A673 (cell line): Measurements from ENCODE around the gene CRHR1. TPM values are rescaled to one million over a fixed set of nuclear protein-coding genes. Genes with fewer than 3 reads are reported as not detected.

Source experiments
- BruUV-seq: library from RNA; stranded (reverse); fragments of 400-500 nt; replicated peaks from 2 replicates; lab custom pipeline; 2021; lab: Mats Ljungman, UMichigan
- CTCF ChIA-PET: fragments of 300-600 bp; sonication (Branson Sonifier 250); formaldehyde crosslinking; loops from one replicate; lab custom pipeline; 2022; ENCODE audit warnings: antibody characterized with exemption; lab: Charles Lee
- POLR2A ChIA-PET: fragments of 300-600 bp; sonication (Branson Sonifier 250); formaldehyde crosslinking; loops from one replicate; lab custom pipeline; 2022; ENCODE audit warnings: antibody characterized with exemption; ENCODE audit not compliant: low non-redundant PET; lab: Charles Lee
- DNase-seq: peaks from one replicate; pipeline ENCODE4 v3.0.0-alpha.2; 2015; ENCODE audit warnings: low spot score
- H3K27ac ChIP-seq: fragments of 200-600 bp; sonication (generic); 2 replicates; pipeline ENCODE4 v1.5.1; 2016; ENCODE audit warnings: mixed run types, low read depth, mild to moderate bottlenecking, mixed read lengths, antibody characterized with exemption, low read length; ENCODE audit not compliant: poor library complexity, severe bottlenecking
- H3K27me3 ChIP-seq: fragments of 200-600 bp; sonication (generic); replicated peaks from 2 replicates; pipeline ENCODE4 v1.6.1; 2017; ENCODE audit warnings: mixed run types, low read depth, mild to moderate bottlenecking, mixed read lengths, antibody characterized with exemption, low read length; ENCODE audit not compliant: insufficient read depth, poor library complexity
- H3K36me3 ChIP-seq: fragments of 200-600 bp; sonication (generic); 2 replicates; pipeline ENCODE4 v1.6.1; 2016; ENCODE audit warnings: mixed run types, mild to moderate bottlenecking, mixed read lengths, antibody characterized with exemption, low read length; ENCODE audit not compliant: insufficient read depth, poor library complexity, severe bottlenecking
- H3K4me1 ChIP-seq: fragments of 200-600 bp; sonication (generic); 2 replicates; pipeline ENCODE4 v1.6.1; 2017; ENCODE audit warnings: mixed run types, mild to moderate bottlenecking, mixed read lengths, antibody characterized with exemption, low read length; ENCODE audit not compliant: insufficient read depth, poor library complexity, severe bottlenecking
- H3K4me3 ChIP-seq: fragments of 200-600 bp; sonication (generic); 2 replicates; pipeline ENCODE4 v1.5.1; 2016; ENCODE audit warnings: low read depth, mixed run types, mild to moderate bottlenecking, mixed read lengths, low read length; ENCODE audit not compliant: poor library complexity, severe bottlenecking
- H3K9me3 ChIP-seq: fragments of 200-600 bp; sonication (generic); 2 replicates; pipeline ENCODE4 v1.6.1; 2016; ENCODE audit warnings: mixed run types, low read depth, mild to moderate bottlenecking, mixed read lengths, antibody characterized with exemption, low read length; ENCODE audit not compliant: poor library complexity, severe bottlenecking
- CTCF ChIP-seq: fragments of 300-800, 200-600 bp; sonication (generic); conservative IDR thresholded peaks from 2 replicates; pipeline ENCODE4 v1.5.1; 2017; ENCODE audit warnings: low read depth, mild to moderate bottlenecking, antibody characterized with exemption, low read length, moderate library complexity, mixed read lengths
- EZH2 ChIP-seq: fragments of 200-600 bp; sonication (generic); IDR thresholded peaks from 2 replicates; pipeline ENCODE4 v1.6.1; 2017; ENCODE audit warnings: borderline replicate concordance, low read depth, mild to moderate bottlenecking, mixed read lengths, antibody characterized with exemption, low read length; ENCODE audit not compliant: poor library complexity, severe bottlenecking
- intact Hi-C: fragments of 100-400 bp; cut with micrococcal nuclease; formaldehyde crosslinking; loops from one replicate; pipeline ENCODE4 v1.10.0; 2022; ENCODE audit not compliant: unreplicated experiment
- total RNA-seq: library from RNA; stranded (reverse); gene quantifications from 2 replicates; pipeline ENCODE4 v1.2.3, GENCODE V29; 2021

The CRHR1 gene
- total RNA-seq, 1 experiment from 2014 or later, result not detected

GRCh38 chr17:45823598-45823997, 39.5 kb downstream of the CRHR1 start:
- BruUV-seq, result no TSS peak
- TF ChIP-seq CTCF (no peak), EZH2 (no peak)
- Histone ChIP-seq H3K4me3 (no peak overlapping the region), H3K9me3 (no peaks in the 10 kb centered on the region), H3K4me1 (no peaks in the 10 kb centered on the region), H3K27ac (no peak overlapping the region), H3K36me3 (no peaks in the 10 kb centered on the region), H3K27me3 (no peaks in the 10 kb centered on the region)
- no peak for DNase-seq
- ChIA-PET POLR2A (no interaction called here), CTCF (no interaction called here)
- intact Hi-C loops, result no loop called here

- Histone ChIP-seq H3K4me1 (no peaks in the 10 kb centered on the region), H3K4me3 (no peak overlapping the region), H3K27ac (no peak overlapping the region), H3K36me3 (no peaks in the 10 kb centered on the region), H3K27me3 (no peaks in the 10 kb centered on the region), H3K9me3 (no peaks in the 10 kb centered on the region)
- ChIA-PET POLR2A (no interaction called here), CTCF (no interaction called here)
- intact Hi-C loops, result no loop called here
- BruUV-seq, result no TSS peak
- DNase-seq, result no peak
- no peak for TF ChIP-seq CTCF
Observed at GRCh38 chr17:45824475-45824874, 40.4 kb downstream of the CRHR1 start.

- POLR2A ChIA-PET, result no interaction called here
- no peaks in the 10 kb centered on the region for H3K9me3 ChIP-seq
- H3K27ac ChIP-seq, result no peak overlapping the region
- H3K36me3 ChIP-seq, result no peaks in the 10 kb centered on the region
- no peaks in the 10 kb centered on the region for H3K27me3 ChIP-seq
- no peak overlapping the region for H3K4me3 ChIP-seq
- no TSS peak for BruUV-seq
- CTCF ChIA-PET, result no interaction called here
- intact Hi-C loops, result no loop called here
- H3K4me1 ChIP-seq, result no peaks in the 10 kb centered on the region
- no peak for TF ChIP-seq EZH2
- no peak for TF ChIP-seq CTCF
- DNase-seq, result no peak
Observed at GRCh38 chr17:45824901-45825492, 40.9 kb downstream of the CRHR1 start.
